Prostate gland (tissue), 2 donors: ENCODE data around the gene ST6GALNAC3. TPM values are rescaled to one million over a fixed set of nuclear protein-coding genes. Genes with fewer than 3 reads are reported as not detected.

Source experiments
- DNase-seq: peaks from one replicate; pipeline ENCODE4 v3.0.0-alpha.2; 2019; ENCODE audit warnings: low spot score
- H3K27ac ChIP-seq, 2 donors: fragments of 200-600 bp; sonication (generic); 2 replicates each; pipeline ENCODE4 v1.5.1; 2017 to 2019
- H3K27me3 ChIP-seq: fragments of 200-600 bp; sonication (generic); replicated peaks from 2 replicates; pipeline ENCODE4 v1.5.1; 2019; ENCODE audit not compliant: insufficient read depth
- H3K36me3 ChIP-seq, 2 donors: fragments of 200-600 bp; sonication (generic); 1 replicate in 1 of 2; 2 replicates in 1 of 2; pipeline versions ENCODE4 v1.5.1 to v1.8.1; 2017 to 2019
- H3K4me1 ChIP-seq: fragments of 200-600 bp; sonication (generic); replicated peaks from 2 replicates; pipeline ENCODE4 v1.5.1; 2019
- H3K4me3 ChIP-seq, 2 donors: fragments of 200-600 bp; sonication (generic); 2 replicates each; pipeline ENCODE4 v1.5.1; 2017 to 2019
- H3K9me3 ChIP-seq: fragments of 200-600 bp; sonication (generic); 2 replicates; pipeline ENCODE4 v1.5.1; 2017
- CTCF ChIP-seq, 4 experiments: fragments of 200-600 bp in 2 of 4; fragments of 450-650 bp in 2 of 4; sonication (generic) in 2 of 4; IDR thresholded peaks; 1 replicate in 3 of 4; 2 replicates in 1 of 4; pipeline ENCODE4 v1.5.1; 2016 to 2019; ENCODE audit warnings: antibody characterized with exemption in 4 of 4, mild to moderate bottlenecking in 2 of 4, moderate library complexity in 2 of 4
- POLR2A ChIP-seq: fragments of 450-650 bp; IDR thresholded peaks from one replicate; pipeline ENCODE4 v1.6.1; 2016; ENCODE audit warnings: antibody characterized with exemption, mild to moderate bottlenecking
- POLR2AphosphoS5 ChIP-seq: sonication (generic); formaldehyde crosslinking; IDR thresholded peaks from one replicate; pipeline ENCODE4 v1.6.1; 2017; ENCODE audit warnings: antibody characterized with exemption
- WGBS: methylation state at CpG from one replicate; pipeline ENCODE4 v1.1.5; 2018; 5-methylcytosine and 5-hydroxymethylcytosine counted together
- intact Hi-C: fragments of 100-400 bp; cut with DNase I; formaldehyde crosslinking; loops from one replicate; pipeline ENCODE4 v1.14.2; 2022
- total RNA-seq, 2 donors: library from RNA; depleted of rRNA; stranded (reverse); fragments of >200 nt; gene quantifications; one replicate each; pipeline ENCODE4 v1.1.0, GENCODE V29; 2016

ST6GALNAC3 gene
- total RNA-seq, 2 donors from 2014 or later = 0.41 to 0.80 TPM

- Histone ChIP-seq H3K4me3 (no peak overlapping the region), H3K9me3 (no peaks in the 10 kb centered on the region), H3K36me3 (no peaks in the 10 kb centered on the region), H3K4me1 (no peaks in the 10 kb centered on the region), H3K27me3 (no peaks in the 10 kb centered on the region), H3K27ac (no peak overlapping the region)
- 89% methylated on average over 5 of the region's 5 CpGs for WGBS
- intact Hi-C loops = no loop called here
- TF ChIP-seq CTCF (IDR thresholded peaks at IDR 0.05) = no peak
- no peak for DNase-seq
Measured at GRCh38 chr1:76262601-76263000, 188.1 kb downstream of the ST6GALNAC3 start.

GRCh38 chr1:76264642-76265041 lies 190.1 kb downstream of the ST6GALNAC3 start:
- Histone ChIP-seq H3K4me3 (no peak overlapping the region), H3K4me1 (no peaks in the 10 kb centered on the region), H3K27me3 (no peaks in the 10 kb centered on the region), H3K27ac (no peak overlapping the region), H3K9me3 (no peaks in the 10 kb centered on the region), H3K36me3 (no peaks in the 10 kb centered on the region)
- no peak for TF ChIP-seq POLR2AphosphoS5
- TF ChIP-seq CTCF (IDR thresholded peaks at IDR 0.05) = no peak
- no peak for TF ChIP-seq POLR2A
- no peak for DNase-seq
- intact Hi-C loops = no loop called here

- Histone ChIP-seq H3K9me3 (no peaks in the 10 kb centered on the region), H3K4me1 (no peaks in the 10 kb centered on the region)
- WGBS = 92% methylated on average over 4 of the region's 4 CpGs
Measured at GRCh38 chr1:76266762-76267161, 192.2 kb downstream of the ST6GALNAC3 start.

GRCh38 chr1:76267631-76268030 lies 193.1 kb downstream of the ST6GALNAC3 start:
- DNase-seq = no peak
- H3K4me3 ChIP-seq = no peak overlapping the region
- H3K9me3 ChIP-seq = no peaks in the 10 kb centered on the region
- H3K36me3 ChIP-seq = no peaks in the 10 kb centered on the region
- TF ChIP-seq POLR2A (no peak), POLR2AphosphoS5 (no peak), CTCF (IDR thresholded peaks at IDR 0.05) (no peak)
- intact Hi-C loops = no loop called here
- H3K4me1 ChIP-seq = no peaks in the 10 kb centered on the region
- 90% methylated on average over 2 of the region's 2 CpGs for WGBS
- no peaks in the 10 kb centered on the region for H3K27me3 ChIP-seq
- H3K27ac ChIP-seq = no peak overlapping the region

More at GRCh38 chr1:76266762-76267161, 192.2 kb downstream of the ST6GALNAC3 start:
- no peak overlapping the region for H3K27ac ChIP-seq
- DNase-seq = no peak
- no peaks in the 10 kb centered on the region for H3K36me3 ChIP-seq
- H3K4me3 ChIP-seq = no peak overlapping the region
- TF ChIP-seq POLR2A (no peak), CTCF (IDR thresholded peaks at IDR 0.05) (no peak), POLR2AphosphoS5 (no peak)
- H3K27me3 ChIP-seq = no peaks in the 10 kb centered on the region
- intact Hi-C loops = no loop called here

- no peak for DNase-seq
- H3K4me1 ChIP-seq = no peaks in the 10 kb centered on the region
- no peak overlapping the region for H3K4me3 ChIP-seq
- intact Hi-C loops = no loop called here
- H3K27ac ChIP-seq = no peak overlapping the region
- no peaks in the 10 kb centered on the region for H3K36me3 ChIP-seq
- 30% methylated on average over 2 of the region's 2 CpGs for WGBS
- H3K9me3 ChIP-seq = no peaks in the 10 kb centered on the region
- no peaks in the 10 kb centered on the region for H3K27me3 ChIP-seq
- TF ChIP-seq CTCF (IDR thresholded peaks at IDR 0.05) = no peak
- TF ChIP-seq POLR2AphosphoS5 = no peak
- TF ChIP-seq POLR2A = no peak
Measured at GRCh38 chr1:76268341-76268740, 193.8 kb downstream of the ST6GALNAC3 start.
